K562 (cell line): ENCODE data around the gene APC2. TPM values are rescaled to one million over a fixed set of nuclear protein-coding genes. Genes with fewer than 3 reads are reported as not detected.
A peak's percentile ranks its signal among the peaks of the same experiment; 100 is the strongest.

Experiments used
- CHAMP1 ChIP-seq: fragments of 450-650 bp; IDR thresholded peaks from 2 replicates; pipeline ENCODE4 v1.6.1; 2016; ENCODE audit warnings: mild to moderate bottlenecking
- CREM ChIP-seq: IDR thresholded peaks from 2 replicates; pipeline ENCODE4 v1.6.1; 2014; ENCODE audit warnings: antibody characterized with exemption, low read depth
- ESRRA ChIP-seq: fragments of 450-650 bp; IDR thresholded peaks from 2 replicates; pipeline ENCODE4 v1.6.1; 2014; ENCODE audit warnings: low read depth, mild to moderate bottlenecking, moderate library complexity, borderline replicate concordance
- GATAD2A ChIP-seq: fragments of 450-650 bp; IDR thresholded peaks from 2 replicates; pipeline ENCODE4 v1.6.1; 2017
- LCOR ChIP-seq: sonication (generic); formaldehyde crosslinking; IDR thresholded peaks from 2 replicates; pipeline ENCODE4 v1.8.0; 2022; ENCODE audit warnings: mild to moderate bottlenecking, missing genetic modification reagents
- NBN ChIP-seq: fragments of 450-650 bp; IDR thresholded peaks from 2 replicates; pipeline ENCODE4 v1.6.1; 2016; ENCODE audit warnings: low read depth, mild to moderate bottlenecking
- POLR2B ChIP-seq: fragments of 450-650 bp; IDR thresholded peaks from 2 replicates; pipeline ENCODE4 v1.6.1; 2018; ENCODE audit warnings: low read depth; ENCODE audit not compliant: partially characterized antibody
- SMARCB1 ChIP-seq: IDR thresholded peaks from 2 replicates; pipeline ENCODE4 v1.6.1; 2011; ENCODE audit warnings: improper control_type of control experiment, low read depth; ENCODE audit not compliant: insufficient read length
- STAT6 ChIP-seq: sonication (generic); formaldehyde crosslinking; IDR thresholded peaks from 2 replicates; pipeline ENCODE4 v1.8.1; 2023; ENCODE audit warnings: mild to moderate bottlenecking, missing genetic modification reagents
- TAL1 ChIP-seq: fragments of 450-650 bp; IDR thresholded peaks from 2 replicates; pipeline ENCODE4 v1.6.1; 2016; ENCODE audit warnings: mild to moderate bottlenecking
- ZBTB49 ChIP-seq: sonication (generic); formaldehyde crosslinking; IDR thresholded peaks from 2 replicates; pipeline ENCODE4 v1.8.0; 2022; ENCODE audit warnings: missing genetic modification reagents, mild to moderate bottlenecking, borderline replicate concordance
- polyA plus RNA-seq, 8 experiments: library from polyadenylated mRNA; depleted of rRNA in 4 of 8; stranded (reverse) in 5 of 8; unstranded in 3 of 8; fragments of >200 nt; fragmentation: Nextera tagmentation in 2 of 8; fragmentation: Illumina TruSeq in 1 of 8; extraction: Ambion mirVana in 2 of 8; extraction: Trizol in 1 of 8; gene quantifications; 2 replicates each; pipeline versions ENCODE4 v1.2.1 to v1.2.3, GENCODE V29; 2011 to 2014; ENCODE audit warnings: inconsistent platforms in 1 of 8, missing spikeins in 1 of 8
- total RNA-seq, 7 experiments: library from RNA; depleted of rRNA in 6 of 7; stranded (reverse); fragments of >200 nt in 6 of 7; fragmentation: Illumina TruSeq in 2 of 7; extraction: Trizol in 2 of 7; gene quantifications; 2 replicates each; pipeline versions ENCODE4 v1.2.1 to v1.2.3, GENCODE V29; 2011 to 2021; ENCODE audit warnings: low replicate concordance in 1 of 7

APC2 gene
- total and polyA plus RNA-seq, 9 of the 15 experiments (the other 6 are each of a cell fraction or from before 2014, with no cell fraction given), result 0.01 to 0.40 (median 0.05) TPM; not detected in 3

- TF ChIP-seq CHAMP1, result no peak
- TF ChIP-seq SMARCB1, result no peak
- TF ChIP-seq NBN, result peak; percentile 36; the same call in 1 of the 2 replicates
- TF ChIP-seq STAT6, result no peak
- no peak; the same call in 1 of the 2 replicates for TF ChIP-seq CREM
- TF ChIP-seq POLR2B, result peak; percentile 0
- TF ChIP-seq ZBTB49 (CRISPR knock-in tag), result no peak
- peak; percentile 85 for TF ChIP-seq ESRRA
- no peak for TF ChIP-seq GATAD2A
- TF ChIP-seq TAL1, result no peak; the same call in 1 of the 2 replicates
- no peak for TF ChIP-seq LCOR (CRISPR knock-in tag)
Measured at GRCh38 chr19:1490311-1491113, 40.6 kb downstream of the APC2 start, which contains the start of gene PCSK4 (continued).
